Stimulated activated naive B cell treated with anti-CD40 and anti-IgM and Interleukin-4, amounts not matched to agents 10 μg/mL and 1 μg/mL and 100 μg/mL, for 72 hours (primary cell): Measurements from ENCODE around the gene AGBL1.

Experiments
- ATAC-seq, 2 donors: fragments of 150-1000 bp; cut with Tn5 transposase; replicated peaks; 2 replicates each; pipeline ENCODE4 v1.10.0; 2021; ENCODE audit warnings: moderate library complexity in 1 of 2
- DNase-seq: peaks from one replicate; pipeline ENCODE4 v3.0.0; 2021
- H3K27ac Mint-ChIP-seq: one replicate; pipeline ENCODE4 v1.8.0; 2022; ENCODE audit warnings: mild to moderate bottlenecking, mixed read lengths
- H3K27me3 Mint-ChIP-seq, 2 donors: one replicate each; pipeline ENCODE4 v1.8.0; 2022; ENCODE audit warnings: mixed read lengths in 2 of 2
- H3K36me3 Mint-ChIP-seq, 2 donors: one replicate each; pipeline ENCODE4 v1.8.0; 2022; ENCODE audit warnings: mixed read lengths in 2 of 2, mild to moderate bottlenecking in 1 of 2
- H3K4me1 Mint-ChIP-seq, 2 donors: one replicate each; pipeline ENCODE4 v1.8.0; 2022; ENCODE audit warnings: mixed read lengths in 2 of 2, mild to moderate bottlenecking in 1 of 2
- H3K4me3 Mint-ChIP-seq, 2 donors: one replicate each; pipeline ENCODE4 v1.8.0; 2022; ENCODE audit warnings: mild to moderate bottlenecking in 2 of 2, mixed read lengths in 2 of 2, moderate library complexity in 1 of 2
- H3K9me3 Mint-ChIP-seq, 2 donors: one replicate each; pipeline ENCODE4 v1.8.0; 2022; ENCODE audit warnings: mixed read lengths in 2 of 2, mild to moderate bottlenecking in 1 of 2

Gene AGBL1

DNA sequence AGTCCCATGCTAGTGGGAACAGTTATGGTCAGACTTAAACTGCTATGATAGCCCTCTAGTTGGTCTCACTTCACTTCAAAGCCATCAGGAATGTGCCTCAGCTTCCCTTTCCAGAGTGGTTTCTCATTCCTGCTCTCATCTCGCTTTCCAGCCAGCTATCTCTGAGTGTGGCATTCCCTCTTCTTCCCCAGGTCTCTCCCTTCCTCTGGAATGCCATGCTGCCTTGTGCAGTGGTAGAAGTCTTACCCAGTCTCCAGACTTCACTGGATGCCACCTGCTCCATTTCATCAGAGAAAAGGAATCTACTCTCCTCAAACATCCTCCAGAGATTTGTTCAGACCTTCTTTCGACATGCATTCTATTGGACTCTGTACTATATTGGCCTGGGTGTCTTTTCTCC lies 83.0 kb downstream of the AGBL1 start:
- no peak for DNase-seq
- Mint-ChIP-seq H3K27me3 (peaks cover 3 to 11% of the 10 kb centered on the region in 2 donors), H3K36me3 (no peaks in the 10 kb centered on the region), H3K9me3 (peaks cover 0 to 4% of the 10 kb centered on the region in 2 donors), H3K4me1 (no peaks in the 10 kb centered on the region), H3K4me3 (no peak overlapping the region), H3K27ac (no peak overlapping the region)
- no peak for ATAC-seq

DNA sequence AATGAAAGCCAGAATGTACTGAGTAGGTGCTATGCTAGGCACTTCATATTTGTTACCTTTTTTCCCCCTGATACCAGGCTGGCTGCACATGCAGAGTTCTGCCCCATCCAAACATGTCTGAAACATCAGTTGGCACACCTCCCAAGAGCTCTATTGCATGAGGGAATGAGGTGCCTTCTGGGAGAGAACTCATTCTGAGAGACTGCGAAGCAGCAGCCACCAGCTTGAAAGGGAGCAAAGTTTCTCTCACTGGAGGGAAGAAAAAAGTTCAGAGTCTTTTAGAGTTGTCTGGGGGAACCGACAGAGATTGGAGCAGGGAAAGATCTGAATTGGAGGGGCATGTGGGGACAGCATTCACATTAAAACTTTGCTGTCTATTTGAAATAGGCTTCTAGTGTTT lies 84.1 kb downstream of the AGBL1 start:
- no peak overlapping the region for H3K27ac Mint-ChIP-seq
- DNase-seq (no peak), ATAC-seq (no peak)
- no peaks in the 10 kb centered on the region for H3K4me1 Mint-ChIP-seq
- H3K36me3 Mint-ChIP-seq: no peaks in the 10 kb centered on the region
- no peak overlapping the region for H3K4me3 Mint-ChIP-seq
- peaks cover 0 to 4% of the 10 kb centered on the region in 2 donors for H3K9me3 Mint-ChIP-seq
- H3K27me3 Mint-ChIP-seq: peaks cover 7 to 18% of the 10 kb centered on the region in 2 donors

DNA sequence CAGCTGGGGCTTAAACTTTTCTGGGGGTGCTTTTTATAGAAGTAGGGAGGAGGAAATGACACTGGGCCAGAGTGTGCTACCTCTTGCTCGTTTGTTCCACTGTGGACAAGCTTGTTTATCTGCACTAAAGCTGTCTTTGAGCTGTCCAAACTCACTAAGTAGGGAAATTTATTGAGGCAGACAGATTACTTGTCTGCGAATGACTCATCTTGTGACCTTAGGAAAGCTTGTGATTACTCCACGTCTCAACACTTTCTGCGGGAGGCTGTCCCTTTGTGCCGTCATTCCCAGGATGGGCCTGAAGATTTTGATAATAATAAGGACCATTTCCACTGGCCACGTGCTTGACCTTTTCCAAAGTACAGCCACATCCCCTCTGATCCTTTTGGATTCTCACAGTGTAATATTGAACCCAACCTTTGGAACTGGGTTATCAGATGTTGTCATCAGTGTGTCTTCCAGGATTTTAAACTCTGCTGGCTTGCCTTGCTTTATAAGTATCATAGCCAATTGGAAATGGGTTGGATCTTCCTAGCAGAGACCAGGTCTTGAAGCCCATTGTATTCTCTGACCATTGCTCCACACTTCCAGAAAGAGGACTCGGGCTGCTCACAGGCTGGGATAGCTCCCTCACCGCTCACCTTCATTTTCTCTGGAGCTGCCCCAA lies 84.7 kb downstream of the AGBL1 start:
- Mint-ChIP-seq H3K27ac (no peak overlapping the region), H3K36me3 (no peaks in the 10 kb centered on the region), H3K27me3 (peaks cover 7 to 18% of the 10 kb centered on the region in 2 donors), H3K9me3 (peaks cover 0 to 4% of the 10 kb centered on the region in 2 donors), H3K4me3 (no peak overlapping the region), H3K4me1 (no peaks in the 10 kb centered on the region)
- DNase-seq: no peak
- ATAC-seq: peak; percentile 41 to 45

DNA sequence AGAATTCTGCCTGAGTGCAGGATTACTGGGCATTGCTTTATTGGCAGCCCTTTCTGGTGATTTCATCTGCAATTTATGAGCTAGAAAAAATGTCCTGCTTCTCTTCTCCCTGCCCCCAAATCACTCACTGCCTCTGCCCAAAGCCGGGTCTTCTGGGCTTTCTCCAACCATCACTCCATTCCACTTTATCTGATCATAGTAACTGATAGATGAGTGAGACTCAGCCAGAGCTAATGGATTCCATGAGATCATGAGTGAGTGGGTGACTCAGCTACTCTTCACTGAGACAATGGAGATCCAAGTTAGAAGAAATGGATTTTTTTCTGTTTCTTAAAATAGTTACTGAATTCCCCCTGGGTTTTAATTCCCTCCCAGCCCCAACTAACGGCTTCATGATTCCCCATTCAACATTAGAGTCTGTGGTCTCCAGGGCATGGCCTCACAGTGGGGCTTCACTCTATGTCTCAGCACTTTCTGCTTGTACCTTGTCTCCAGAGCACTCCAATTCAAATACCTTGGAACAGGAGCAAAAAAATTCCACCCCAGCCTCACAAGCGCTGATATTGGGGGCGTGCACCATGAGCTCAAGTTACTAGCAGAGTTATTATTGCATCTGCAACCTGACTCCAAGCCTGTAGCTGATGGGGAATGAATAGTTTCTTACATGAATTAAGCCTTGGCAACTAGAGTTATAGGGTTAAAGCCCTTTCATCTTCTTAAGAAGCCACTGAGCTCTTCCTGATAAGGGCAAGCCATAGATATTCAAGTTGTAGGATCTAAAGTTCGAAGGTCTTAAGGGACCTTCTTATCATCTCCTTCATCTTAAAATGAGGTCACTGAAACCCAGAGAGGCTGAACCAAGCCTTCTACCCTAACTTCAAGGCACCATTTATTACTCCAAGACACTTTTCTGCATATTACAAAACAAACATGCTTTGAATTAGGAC lies 85.9 kb downstream of the AGBL1 start:
- ATAC-seq (no peak), DNase-seq (no peak)
- Mint-ChIP-seq H3K9me3 (peaks cover 0 to 4% of the 10 kb centered on the region in 2 donors), H3K27ac (no peak overlapping the region), H3K36me3 (no peaks in the 10 kb centered on the region), H3K27me3 (peaks cover 7 to 18% of the 10 kb centered on the region in 2 donors), H3K4me3 (no peak overlapping the region), H3K4me1 (no peaks in the 10 kb centered on the region)

DNA sequence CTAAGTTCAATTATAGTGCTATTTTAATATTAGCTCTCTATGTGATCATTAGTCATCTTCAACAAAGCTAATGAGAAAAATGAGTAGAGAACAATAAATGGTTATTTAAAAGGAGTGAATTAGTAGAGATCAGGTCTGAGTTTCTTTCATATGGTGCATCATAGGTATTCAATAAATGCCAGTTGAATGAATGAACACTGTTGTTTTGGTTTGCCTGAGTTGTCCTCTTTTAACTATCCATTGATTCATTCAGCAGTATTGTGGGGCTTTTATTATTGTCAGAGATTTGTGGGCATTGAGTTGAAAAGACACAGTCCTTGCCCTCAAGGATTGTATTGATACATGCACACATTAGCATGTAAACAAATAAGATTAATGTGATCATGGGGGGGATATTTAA lies 88.2 kb downstream of the AGBL1 start:
- no peaks in the 10 kb centered on the region for H3K36me3 Mint-ChIP-seq
- no peak for DNase-seq
- H3K27ac Mint-ChIP-seq: no peak overlapping the region
- H3K27me3 Mint-ChIP-seq: peaks cover 7 to 18% of the 10 kb centered on the region in 2 donors
- H3K9me3 Mint-ChIP-seq: no peaks in the 10 kb centered on the region
- H3K4me1 Mint-ChIP-seq: no peaks in the 10 kb centered on the region
- H3K4me3 Mint-ChIP-seq: no peak overlapping the region
- no peak for ATAC-seq

DNA sequence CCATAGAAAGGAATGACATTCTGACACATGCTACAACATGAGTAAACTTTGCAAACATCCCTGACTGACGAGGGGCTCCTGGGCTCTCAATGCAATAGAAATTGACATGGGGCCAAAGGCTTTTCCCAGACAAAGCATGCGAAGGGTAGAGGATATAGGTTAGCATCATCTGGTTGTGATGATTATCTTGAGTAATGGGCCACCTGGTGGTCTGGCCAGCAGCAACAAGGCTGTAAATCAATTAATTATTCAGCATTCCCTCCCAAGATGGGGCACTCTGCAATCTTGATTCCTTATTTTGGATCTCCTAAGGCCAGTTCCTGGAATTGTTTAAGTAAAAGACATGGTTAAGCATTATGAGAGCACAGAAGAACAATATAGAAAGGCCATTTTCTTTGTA lies 99.2 kb downstream of the AGBL1 start:
- Mint-ChIP-seq H3K4me1 (no peaks in the 10 kb centered on the region), H3K36me3 (no peaks in the 10 kb centered on the region), H3K27me3 (peaks cover 5 to 8% of the 10 kb centered on the region in 2 donors), H3K9me3 (peaks cover 11 to 15% of the 10 kb centered on the region in 2 donors), H3K27ac (no peak overlapping the region), H3K4me3 (no peak overlapping the region)
- ATAC-seq (no peak), DNase-seq (no peak)

DNA sequence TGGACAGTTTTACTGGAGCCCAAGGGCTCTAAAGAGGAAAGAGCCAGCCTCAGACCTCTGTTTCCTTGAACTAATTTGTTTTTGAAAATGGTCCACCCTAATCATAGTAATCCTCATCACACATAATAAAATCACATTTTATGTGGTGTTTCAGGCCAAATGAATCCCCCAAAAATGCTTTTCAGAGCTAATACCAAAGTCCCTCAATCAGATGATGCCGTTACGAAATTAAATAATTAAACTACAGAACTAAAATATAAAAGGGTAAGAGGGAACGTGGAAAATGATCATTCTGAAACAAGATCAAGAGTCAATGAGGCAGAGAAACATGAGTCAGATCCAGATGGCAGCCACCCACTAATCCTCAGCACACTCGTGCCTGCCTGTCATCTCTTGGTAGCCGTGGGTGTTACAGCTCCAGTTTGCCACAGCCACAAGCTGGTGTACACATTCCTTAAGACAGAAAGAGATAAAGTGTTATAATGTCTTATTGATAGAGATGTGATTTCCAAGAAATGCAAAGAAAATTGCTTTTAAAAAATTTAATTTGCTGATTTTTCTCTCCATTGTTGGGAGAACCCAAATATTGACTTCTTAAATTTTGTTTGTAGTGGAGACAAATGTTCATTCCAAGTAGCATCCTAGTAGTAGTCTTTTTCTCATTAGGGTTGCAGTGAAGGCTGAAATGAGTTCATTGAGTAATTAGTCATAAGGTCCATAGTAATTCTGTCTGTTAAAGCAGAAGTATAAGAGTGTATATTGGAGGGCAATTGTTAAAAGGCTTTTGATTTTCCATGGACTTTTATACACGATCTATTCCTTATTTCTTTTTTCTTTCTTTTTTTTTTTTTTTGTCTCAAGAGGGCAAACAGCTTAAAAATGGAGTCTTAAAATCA lies 104.2 kb downstream of the AGBL1 start:
- no peaks in the 10 kb centered on the region for H3K36me3 Mint-ChIP-seq
- H3K27me3 Mint-ChIP-seq: peaks cover 0 to 5% of the 10 kb centered on the region in 2 donors
- H3K27ac Mint-ChIP-seq: no peak overlapping the region
- DNase-seq (no peak), ATAC-seq (peak; percentile 48 to 85)
- no peaks in the 10 kb centered on the region for H3K4me1 Mint-ChIP-seq
- no peak overlapping the region for H3K4me3 Mint-ChIP-seq
- H3K9me3 Mint-ChIP-seq: no peaks in the 10 kb centered on the region

DNA sequence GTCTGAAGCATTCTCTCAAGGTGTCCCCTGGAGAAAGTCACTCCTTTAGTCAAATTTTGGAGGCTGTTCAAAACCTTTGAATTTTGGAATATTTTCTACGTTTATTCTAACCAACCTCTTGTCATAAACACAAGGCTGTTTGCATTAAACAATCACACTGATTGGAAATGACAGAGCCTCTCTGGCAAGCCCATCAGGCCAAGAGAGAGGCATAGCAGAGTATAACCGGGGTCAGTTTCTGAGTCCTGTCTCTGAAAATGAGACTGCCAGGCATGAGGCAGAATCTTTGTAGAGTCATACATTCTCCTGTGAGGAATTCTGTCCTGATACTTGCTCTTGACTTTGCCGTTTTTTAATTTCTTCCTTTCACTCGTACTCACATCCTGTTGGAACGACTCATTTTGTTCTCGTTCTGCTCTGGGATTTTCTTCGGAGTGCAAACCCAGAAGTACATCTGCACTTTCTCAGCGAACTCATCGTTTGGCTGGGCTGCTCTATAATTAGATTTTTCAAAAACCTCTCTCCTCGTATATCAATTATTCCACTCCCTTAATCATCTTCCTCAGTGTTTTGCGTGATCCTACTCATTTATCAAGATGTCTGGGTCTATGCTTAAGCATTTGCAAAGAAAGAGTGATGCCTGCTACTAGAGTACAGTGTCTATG lies 114.2 kb downstream of the AGBL1 start:
- no peak for ATAC-seq
- H3K4me3 Mint-ChIP-seq: no peak overlapping the region
- peaks cover 0 to 5% of the 10 kb centered on the region in 2 donors for H3K27me3 Mint-ChIP-seq
- H3K36me3 Mint-ChIP-seq: no peaks in the 10 kb centered on the region
- no peak overlapping the region for H3K27ac Mint-ChIP-seq
- no peak for DNase-seq
- no peaks in the 10 kb centered on the region for H3K4me1 Mint-ChIP-seq
- H3K9me3 Mint-ChIP-seq: no peaks in the 10 kb centered on the region

DNA sequence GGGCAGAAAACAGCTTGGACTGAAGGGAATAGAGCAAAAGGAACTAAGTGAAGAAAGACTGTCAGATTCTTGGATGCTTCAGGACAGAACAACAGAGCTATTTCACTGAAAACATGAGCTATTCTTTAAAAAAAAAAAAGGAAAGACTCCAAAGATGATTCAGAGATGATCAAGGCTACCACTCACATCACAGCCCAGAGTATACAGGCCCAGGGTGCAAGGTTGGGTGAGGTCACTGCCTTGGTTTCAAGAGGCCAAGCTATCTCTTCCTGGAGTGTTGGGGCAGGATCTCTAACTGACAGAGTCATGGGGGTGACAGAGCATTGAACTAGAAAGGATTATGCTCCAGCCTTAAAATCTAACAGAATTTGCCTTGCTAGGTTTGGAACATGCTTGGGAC lies 118.1 kb downstream of the AGBL1 start:
- Mint-ChIP-seq H3K9me3 (no peaks in the 10 kb centered on the region), H3K27me3 (peaks cover 0 to 5% of the 10 kb centered on the region in 2 donors), H3K4me1 (no peaks in the 10 kb centered on the region), H3K27ac (no peak overlapping the region), H3K36me3 (no peaks in the 10 kb centered on the region), H3K4me3 (no peak overlapping the region)
- no peak for DNase-seq
- no peak for ATAC-seq

- Mint-ChIP-seq H3K36me3 (no peaks in the 10 kb centered on the region), H3K4me3 (no peak overlapping the region), H3K4me1 (no peaks in the 10 kb centered on the region), H3K27me3 (no peaks in the 10 kb centered on the region), H3K27ac (no peak overlapping the region), H3K9me3 (no peaks in the 10 kb centered on the region)
- ATAC-seq (no peak), DNase-seq (no peak)
These were observed 119.9 kb downstream of the AGBL1 start for GRCh38 chr15:86199467-86200145.

- no peak overlapping the region for H3K4me3 Mint-ChIP-seq
- ATAC-seq (no peak), DNase-seq (no peak)
- no peaks in the 10 kb centered on the region for H3K9me3 Mint-ChIP-seq
- H3K4me1 Mint-ChIP-seq: no peaks in the 10 kb centered on the region
- no peaks in the 10 kb centered on the region for H3K36me3 Mint-ChIP-seq
- H3K27me3 Mint-ChIP-seq: no peaks in the 10 kb centered on the region
- H3K27ac Mint-ChIP-seq: no peak overlapping the region
These were observed 121.8 kb downstream of the AGBL1 start for GRCh38 chr15:86201313-86202008.

- Mint-ChIP-seq H3K27ac (no peak overlapping the region), H3K4me3 (no peak overlapping the region), H3K4me1 (no peaks in the 10 kb centered on the region), H3K27me3 (no peaks in the 10 kb centered on the region), H3K9me3 (no peaks in the 10 kb centered on the region), H3K36me3 (no peaks in the 10 kb centered on the region)
- DNase-seq (no peak), ATAC-seq (no peak)
These were observed 123.8 kb downstream of the AGBL1 start for GRCh38 chr15:86203462-86203861.

- Mint-ChIP-seq H3K27ac (no peak overlapping the region), H3K36me3 (no peaks in the 10 kb centered on the region), H3K9me3 (peaks cover 0 to 4% of the 10 kb centered on the region in 2 donors), H3K4me1 (no peaks in the 10 kb centered on the region), H3K4me3 (no peak overlapping the region), H3K27me3 (no peaks in the 10 kb centered on the region)
- ATAC-seq (no peak), DNase-seq (no peak)
These were observed 125.4 kb downstream of the AGBL1 start for GRCh38 chr15:86205096-86205495.
